ENCODE results near the gene AGBL5.
A peak's percentile ranks its signal among the peaks of the same experiment; 100 is the strongest.

Gene AGBL5

DNA sequence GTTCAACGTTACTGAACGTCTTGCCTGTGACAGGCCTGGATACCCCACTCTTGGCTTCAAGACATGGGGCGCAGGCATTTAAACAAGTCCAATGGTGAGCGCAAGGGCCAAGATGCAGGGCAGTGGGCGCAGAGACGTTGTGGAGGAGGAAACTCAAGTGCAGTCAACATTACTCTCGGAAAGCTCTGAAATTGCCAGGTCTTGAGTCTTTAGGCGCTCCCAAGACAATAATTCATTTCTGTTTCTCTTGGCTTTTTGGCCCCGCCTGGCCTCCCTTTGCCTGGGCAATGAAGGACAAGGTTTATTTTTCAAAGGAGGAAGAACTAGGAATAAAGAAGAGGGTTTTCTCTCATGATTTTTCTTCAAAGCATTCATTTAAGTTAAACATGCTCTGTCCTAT lies 32.0 kb upstream of the AGBL5 start:
- no peak overlapping the region for H3K27ac ChIP-seq (ENCODE audit: extremely low read depth, low read depth, low read length)
- TF ChIP-seq ZNF169 (tag by site-specific recombination; IDR thresholded peaks at IDR 0.05) (no peak), ZNF580 (tag by site-specific recombination; IDR thresholded peaks at IDR 0.05) (no peak), KLF7 (tag by site-specific recombination; IDR thresholded peaks at IDR 0.05; ENCODE audit: borderline replicate concordance) (no peak)
- peaks cover 0 to 28% of the 10 kb centered on the region in 2 experiments; a peak in 1 of 3 replicates for H3K36me3 ChIP-seq (ENCODE audit: control insufficient read depth in 2 of 2, insufficient read depth in 1 of 2, low read length in 2 of 2)
- H3K4me3 ChIP-seq (ENCODE audit: low read depth, low read length): no peak overlapping the region
- no peaks in the 10 kb centered on the region for H3K9me3 ChIP-seq (ENCODE audit: control insufficient read depth, insufficient read depth, low read depth, low read length)
- 0 out of 2 replicates have a peak, but pooled peaks cover 3% of the 10 kb centered on the region for H3K4me1 ChIP-seq (ENCODE audit: control insufficient read depth, insufficient read depth, low read length)
- CTCF ChIA-PET: interaction anchor here (0.6 to 10.1 kb wide), 4 partner anchors 56 to 174 kb away, joined by 3 to 307 read pairs (median 29); no protein-coding TSS in a partner anchor
- POLR2A ChIA-PET: no interaction called here

DNA sequence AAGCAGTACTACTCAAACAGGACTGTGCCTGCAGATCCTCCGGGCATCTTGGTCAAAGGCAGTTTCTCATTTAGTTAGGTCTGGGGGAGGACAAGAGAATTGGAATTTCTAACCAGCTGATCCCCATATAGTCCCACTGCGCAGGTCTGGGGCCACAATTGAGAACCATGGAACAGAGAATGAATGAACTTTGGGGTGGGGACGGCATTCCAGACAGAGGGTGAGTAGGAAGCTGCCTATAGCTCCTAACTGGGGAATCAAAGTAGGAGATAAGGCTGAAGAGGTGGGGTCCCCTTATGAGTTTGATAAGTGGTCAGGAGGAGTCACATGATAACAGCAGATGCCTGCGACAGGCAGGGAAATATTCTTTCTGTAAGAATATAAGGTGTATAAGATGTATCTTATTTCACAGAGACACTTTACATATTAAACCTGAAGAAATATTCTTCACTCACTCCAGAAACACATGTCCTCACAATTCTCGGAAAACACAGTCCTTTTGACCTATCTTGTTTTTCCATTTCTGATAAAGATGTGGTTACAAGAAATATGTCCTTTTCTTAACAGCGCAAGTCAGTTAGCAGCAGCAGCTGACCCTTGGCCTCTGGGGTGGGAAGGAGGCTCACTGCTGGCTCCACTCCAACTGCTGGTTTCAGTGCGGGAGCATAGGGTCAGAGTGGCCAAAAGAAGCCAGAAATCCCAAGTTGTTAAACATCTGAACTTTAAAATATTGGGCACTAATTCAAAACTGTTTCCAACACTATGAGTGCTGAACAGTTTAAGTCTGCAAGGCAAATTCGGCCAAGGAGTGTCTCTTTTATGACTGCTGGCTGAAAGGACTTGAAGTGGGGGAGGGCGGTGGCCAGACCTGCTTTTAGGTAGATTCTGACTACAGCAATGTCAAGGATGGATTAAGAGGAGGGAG lies 31.3 kb upstream of the AGBL5 start:
- ChIA-PET CTCF (interaction anchor here (0.6 to 10.1 kb wide), 4 partner anchors 57 to 174 kb away, joined by 3 to 307 read pairs (median 29); no protein-coding TSS in a partner anchor), POLR2A (interaction anchor here (0.6 kb wide), 1 partner anchor 12 kb away, joined by 4 read pairs; no protein-coding TSS in a partner anchor)
- H3K27ac ChIP-seq (ENCODE audit: extremely low read depth, low read depth, low read length): no peak overlapping the region
- peaks cover 0 to 35% of the 10 kb centered on the region in 2 experiments; a peak in 1 of 3 replicates for H3K36me3 ChIP-seq (ENCODE audit: control insufficient read depth in 2 of 2, insufficient read depth in 1 of 2, low read length in 2 of 2)
- TF ChIP-seq ZNF449 (tag by site-specific recombination; IDR thresholded peaks at IDR 0.05): no peak
- H3K4me3 ChIP-seq (ENCODE audit: low read depth, low read length): no peak overlapping the region
- H3K4me1 ChIP-seq (ENCODE audit: control insufficient read depth, insufficient read depth, low read length): 0 out of 2 replicates have a peak, but pooled peaks cover 3% of the 10 kb centered on the region
- no peaks in the 10 kb centered on the region for H3K9me3 ChIP-seq (ENCODE audit: control insufficient read depth, insufficient read depth, low read depth, low read length)

GRCh38 chr2:27021253-27022049 lies 30.0 kb upstream of the AGBL5 start:
- Histone ChIP-seq H3K9me3 (ENCODE audit: control insufficient read depth, insufficient read depth, low read depth, low read length) (no peaks in the 10 kb centered on the region), H3K27ac (ENCODE audit: extremely low read depth, low read depth, low read length) (no peak overlapping the region), H3K4me1 (ENCODE audit: control insufficient read depth, insufficient read depth, low read length) (0 out of 2 replicates have a peak, but pooled peaks cover 3% of the 10 kb centered on the region), H3K4me3 (ENCODE audit: low read depth, low read length) (no peak overlapping the region), H3K36me3 (ENCODE audit: control insufficient read depth in 2 of 2, insufficient read depth in 1 of 2, low read length in 2 of 2) (peaks cover 0 to 48% of the 10 kb centered on the region in 2 experiments; a peak in 1 of 3 replicates)
- TF ChIP-seq ZNF248 (tag by site-specific recombination; IDR thresholded peaks at IDR 0.05) (no peak), ZNF600 (tag by site-specific recombination; IDR thresholded peaks at IDR 0.05) (0 out of 2 replicates have a peak, but pooled peaks have one; percentile 11)
- POLR2A ChIA-PET: interaction anchor here (0.6 kb wide), 1 partner anchor 66 kb away, joined by 4 read pairs; no protein-coding TSS in a partner anchor
- CTCF ChIA-PET: interaction anchor here (0.6 to 10.1 kb wide), 3 partner anchors 10 to 179 kb away, joined by 3 to 307 read pairs (median 3); no protein-coding TSS in a partner anchor

GRCh38 chr2:27023740-27024139 lies 27.7 kb upstream of the AGBL5 start:
- Histone ChIP-seq H3K27ac (ENCODE audit: extremely low read depth, low read depth, low read length) (no peak overlapping the region), H3K4me3 (ENCODE audit: low read depth, low read length) (no peak overlapping the region), H3K9me3 (ENCODE audit: control insufficient read depth, insufficient read depth, low read depth, low read length) (no peaks in the 10 kb centered on the region), H3K4me1 (ENCODE audit: control insufficient read depth, insufficient read depth, low read length) (0 out of 2 replicates have a peak, but pooled peaks cover 3% of the 10 kb centered on the region), H3K36me3 (ENCODE audit: control insufficient read depth in 2 of 2, insufficient read depth in 1 of 2, low read length in 2 of 2) (peaks cover 4 to 68% of the 10 kb centered on the region in 2 experiments; a peak in 2 of 3 replicates)
- ChIA-PET CTCF (interaction anchor here (0.6 to 10.1 kb wide), 3 partner anchors 61 to 662 kb away, joined by 3 to 307 read pairs (median 3); no protein-coding TSS in a partner anchor), POLR2A (interaction anchor here (1.9 kb wide), 1 partner anchor 27 kb away, joined by 6 read pairs; the partner anchor contains the start of gene AGBL5)
- TF ChIP-seq ZNF391 (tag by site-specific recombination; IDR thresholded peaks at IDR 0.05; ENCODE audit: borderline replicate concordance, low read depth) (no peak), ZBTB44 (tag by site-specific recombination; IDR thresholded peaks at IDR 0.05) (no peak), GLIS1 (tag by site-specific recombination; IDR thresholded peaks at IDR 0.05) (no peak), ZNF473 (tag by site-specific recombination; IDR thresholded peaks at IDR 0.05) (no peak), SP3 (tag by site-specific recombination; IDR thresholded peaks at IDR 0.05) (no peak), ZNF521 (tag by site-specific recombination; IDR thresholded peaks at IDR 0.05) (no peak), AEBP2 (tag by site-specific recombination; IDR thresholded peaks at IDR 0.05; ENCODE audit: borderline replicate concordance) (no peak), YY1 (tag by site-specific recombination; IDR thresholded peaks at IDR 0.05) (no peak), ZNF654 (tag by site-specific recombination; IDR thresholded peaks at IDR 0.05; ENCODE audit: low read depth) (no peak), ZNF416 (tag by site-specific recombination; IDR thresholded peaks at IDR 0.05) (no peak), GFI1B (tag by site-specific recombination; IDR thresholded peaks at IDR 0.05) (no peak)

Measured in HEK293 (cell line).